WTC11 (cell line): ENCODE data around the gene CADM2. TPM values are rescaled to one million over a fixed set of nuclear protein-coding genes. Genes with fewer than 3 reads are reported as not detected.

Experiments used
- ATAC-seq: fragments of 200-7000 bp; cut with Tn5 transposase; 2 replicates; pipeline ENCODE4 v1.10.0; 2021; ENCODE audit warnings: mild to moderate bottlenecking, moderate library complexity
- CTCF ChIA-PET: fragments of 300-600 bp; sonication (Branson Sonifier 250); formaldehyde crosslinking; loops from one replicate; lab custom pipeline; 2021; ENCODE audit warnings: antibody characterized with exemption; lab: Charles Lee
- POLR2A ChIA-PET: fragments of 350-600 bp; sonication (Branson Sonifier 250); formaldehyde crosslinking; loops from one replicate; lab custom pipeline; 2021; ENCODE audit warnings: antibody characterized with exemption; lab: Charles Lee
- DNase-seq: peaks from one replicate; pipeline ENCODE4 v3.0.0; 2021; ENCODE audit warnings: low spot score
- H3K27ac Mint-ChIP-seq: 2 replicates; pipeline ENCODE4 v1.8.0; 2021; ENCODE audit warnings: mixed read lengths
- H3K27me3 Mint-ChIP-seq: 2 replicates; pipeline ENCODE4 v1.8.0; 2021; ENCODE audit warnings: low read depth, mild to moderate bottlenecking, moderate library complexity, mixed read lengths
- H3K36me3 Mint-ChIP-seq: 2 replicates; pipeline ENCODE4 v1.8.0; 2021; ENCODE audit warnings: mixed read lengths
- H3K4me1 Mint-ChIP-seq: 2 replicates; pipeline ENCODE4 v1.8.0; 2022; ENCODE audit warnings: mixed read lengths
- H3K4me3 Mint-ChIP-seq: 2 replicates; pipeline ENCODE4 v1.8.0; 2021; ENCODE audit warnings: mild to moderate bottlenecking, moderate library complexity, mixed read lengths
- H3K9me3 Mint-ChIP-seq: 2 replicates; pipeline ENCODE4 v1.8.0; 2021; ENCODE audit warnings: mixed read lengths
- CBFB ChIP-seq: sonication (generic); formaldehyde crosslinking; IDR thresholded peaks from 2 replicates; pipeline ENCODE4 v1.8.1; 2022; ENCODE audit warnings: mild to moderate bottlenecking, low read depth, missing genetic modification reagents
- FOXJ3 ChIP-seq: sonication (generic); formaldehyde crosslinking; IDR thresholded peaks from 2 replicates; pipeline ENCODE4 v1.9.0; 2021; ENCODE audit warnings: missing genetic modification reagents, mild to moderate bottlenecking, borderline replicate concordance
- FOXP1 ChIP-seq: sonication (generic); formaldehyde crosslinking; IDR thresholded peaks from 2 replicates; pipeline ENCODE4 v1.8.0; 2022; ENCODE audit warnings: missing genetic modification reagents, mild to moderate bottlenecking, moderate library complexity, borderline replicate concordance
- GABPB1 ChIP-seq: sonication (generic); formaldehyde crosslinking; IDR thresholded peaks from 2 replicates; pipeline ENCODE4 v1.8.1; 2023; ENCODE audit warnings: mild to moderate bottlenecking, missing genetic modification reagents
- IRF2 ChIP-seq: sonication (generic); formaldehyde crosslinking; IDR thresholded peaks from 2 replicates; pipeline ENCODE4 v1.8.0; 2022; ENCODE audit warnings: low read depth, missing genetic modification reagents, borderline replicate concordance
- JUN ChIP-seq: sonication (generic); formaldehyde crosslinking; IDR thresholded peaks from 2 replicates; pipeline ENCODE4 v1.8.0; 2023; ENCODE audit warnings: mild to moderate bottlenecking, missing genetic modification reagents
- NFATC4 ChIP-seq: fragments of 250-450 bp; sonication (Bioruptor Pico); IDR thresholded peaks from 2 replicates; pipeline ENCODE4 v1.9.0; 2021; ENCODE audit warnings: mild to moderate bottlenecking
- NR2C2 ChIP-seq: sonication (generic); formaldehyde crosslinking; IDR thresholded peaks from 2 replicates; pipeline ENCODE4 v1.8.0; 2022; ENCODE audit warnings: mild to moderate bottlenecking, missing genetic modification reagents
- SMAD3 ChIP-seq: sonication (generic); formaldehyde crosslinking; IDR thresholded peaks from 2 replicates; pipeline ENCODE4 v1.8.0; 2022; ENCODE audit warnings: missing genetic modification reagents, mild to moderate bottlenecking, borderline replicate concordance
- TCF7 ChIP-seq: sonication (generic); formaldehyde crosslinking; IDR thresholded peaks from 2 replicates; pipeline ENCODE4 v1.8.0; 2022; ENCODE audit warnings: mild to moderate bottlenecking, low read depth, missing genetic modification reagents, moderate library complexity
- ZBTB21 ChIP-seq: sonication (generic); formaldehyde crosslinking; IDR thresholded peaks from 2 replicates; pipeline ENCODE4 v1.8.1; 2023; ENCODE audit warnings: mild to moderate bottlenecking, missing genetic modification reagents, borderline replicate concordance
- ZNF138 ChIP-seq: sonication (generic); formaldehyde crosslinking; conservative IDR thresholded peaks from 2 replicates; pipeline ENCODE4 v1.8.1; 2022; ENCODE audit warnings: mild to moderate bottlenecking, moderate library complexity, missing genetic modification reagents
- ZNF263 ChIP-seq: sonication (generic); formaldehyde crosslinking; IDR thresholded peaks from 2 replicates; pipeline ENCODE4 v1.8.1; 2022; ENCODE audit warnings: low read depth, mild to moderate bottlenecking, moderate library complexity, missing genetic modification reagents
- ZNF671 ChIP-seq: fragments of 250-450 bp; sonication (Bioruptor Pico); IDR thresholded peaks from 2 replicates; pipeline ENCODE4 v1.8.0; 2021; ENCODE audit warnings: mild to moderate bottlenecking
- total RNA-seq: library from RNA; stranded (reverse); gene quantifications from 3 replicates; pipeline ENCODE4 v1.2.3, GENCODE V29; 2021
- TF ChIP-seq, protein P1 (sequence below): sonication (generic); formaldehyde crosslinking; IDR thresholded peaks from 2 replicates; pipeline ENCODE4 v1.8.0; 2022; ENCODE audit warnings: mild to moderate bottlenecking, missing genetic modification reagents
- TF ChIP-seq, protein P2 (sequence below): fragments of 250-450 bp; sonication (Bioruptor Pico); IDR thresholded peaks from 2 replicates; pipeline ENCODE4 v1.8.0; 2021; ENCODE audit warnings: mild to moderate bottlenecking
- TF ChIP-seq, protein P3 (sequence below): sonication (generic); formaldehyde crosslinking; IDR thresholded peaks from 2 replicates; pipeline ENCODE4 v1.8.1; 2022; ENCODE audit warnings: missing genetic modification reagents, borderline replicate concordance
- TF ChIP-seq, protein P4 (sequence below): sonication (generic); formaldehyde crosslinking; IDR thresholded peaks from 2 replicates; pipeline ENCODE4 v1.8.0; 2022; ENCODE audit warnings: missing genetic modification reagents
- TF ChIP-seq, protein P5 (sequence below): sonication (generic); formaldehyde crosslinking; IDR thresholded peaks from 2 replicates; pipeline ENCODE4 v1.8.1; 2022; ENCODE audit warnings: low read depth, missing genetic modification reagents, borderline replicate concordance
- TF ChIP-seq, protein P6 (sequence below): fragments of 250-450 bp; sonication (Bioruptor Pico); IDR thresholded peaks from 2 replicates; pipeline ENCODE4 v1.9.0; 2021; ENCODE audit warnings: mild to moderate bottlenecking

The CADM2 gene
- total RNA-seq, 1 experiment from 2014 or later = 18.8 TPM

DNA sequence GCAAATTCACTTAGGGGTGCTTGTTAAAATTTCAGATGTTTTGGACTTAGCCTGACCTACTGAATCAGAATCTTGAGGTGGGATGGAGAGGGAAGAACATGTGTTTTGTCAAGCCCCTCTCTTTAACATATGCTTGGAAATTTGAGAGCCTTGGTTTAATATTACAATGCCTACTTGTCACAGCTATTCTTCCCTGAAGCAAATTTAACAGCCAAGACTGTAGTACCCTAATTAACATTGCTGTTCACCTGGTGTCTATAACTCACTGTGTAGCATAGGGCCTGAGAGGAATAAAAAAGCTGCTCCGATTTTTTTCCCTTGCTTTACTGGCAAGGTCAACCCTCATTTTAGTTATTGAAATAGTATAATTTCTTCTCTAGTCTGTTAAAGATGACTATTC lies 880.1 kb downstream of the CADM2 start:
- Mint-ChIP-seq H3K4me3 (no peak overlapping the region), H3K27me3 (no peaks in the 10 kb centered on the region), H3K27ac (no peak overlapping the region), H3K36me3 (no peaks in the 10 kb centered on the region), H3K9me3 (no peaks in the 10 kb centered on the region), H3K4me1 (peaks cover 9% of the 10 kb centered on the region)
- ChIA-PET CTCF (no interaction called here), POLR2A (no interaction called here)
- peak; percentile 43; the same call in 1 of the 2 replicates for ATAC-seq
- DNase-seq = no peak
- TF ChIP-seq FOXP1 (CRISPR knock-in tag) (no peak), ZNF671 (CRISPR knock-in tag) (no peak), JUN (no peak), SMAD3 (CRISPR knock-in tag) (no peak), FOXJ3 (CRISPR knock-in tag) (no peak), GABPB1 (CRISPR knock-in tag) (no peak), ZNF263 (CRISPR knock-in tag) (no peak), NFATC4 (CRISPR knock-in tag) (no peak), ZNF138 (CRISPR knock-in tag) (no peak), NR2C2 (no peak), TCF7 (no peak), ZBTB21 (no peak), CBFB (no peak), IRF2 (CRISPR knock-in tag) (no peak)
- TF ChIP-seq, protein P1, sequence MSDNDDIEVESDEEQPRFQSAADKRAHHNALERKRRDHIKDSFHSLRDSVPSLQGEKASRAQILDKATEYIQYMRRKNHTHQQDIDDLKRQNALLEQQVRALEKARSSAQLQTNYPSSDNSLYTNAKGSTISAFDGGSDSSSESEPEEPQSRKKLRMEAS (CRISPR knock-in tag) = no peak
- TF ChIP-seq, protein P2, sequence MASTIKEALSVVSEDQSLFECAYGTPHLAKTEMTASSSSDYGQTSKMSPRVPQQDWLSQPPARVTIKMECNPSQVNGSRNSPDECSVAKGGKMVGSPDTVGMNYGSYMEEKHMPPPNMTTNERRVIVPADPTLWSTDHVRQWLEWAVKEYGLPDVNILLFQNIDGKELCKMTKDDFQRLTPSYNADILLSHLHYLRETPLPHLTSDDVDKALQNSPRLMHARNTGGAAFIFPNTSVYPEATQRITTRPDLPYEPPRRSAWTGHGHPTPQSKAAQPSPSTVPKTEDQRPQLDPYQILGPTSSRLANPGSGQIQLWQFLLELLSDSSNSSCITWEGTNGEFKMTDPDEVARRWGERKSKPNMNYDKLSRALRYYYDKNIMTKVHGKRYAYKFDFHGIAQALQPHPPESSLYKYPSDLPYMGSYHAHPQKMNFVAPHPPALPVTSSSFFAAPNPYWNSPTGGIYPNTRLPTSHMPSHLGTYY (CRISPR knock-in tag) = no peak
- TF ChIP-seq, protein P3, sequence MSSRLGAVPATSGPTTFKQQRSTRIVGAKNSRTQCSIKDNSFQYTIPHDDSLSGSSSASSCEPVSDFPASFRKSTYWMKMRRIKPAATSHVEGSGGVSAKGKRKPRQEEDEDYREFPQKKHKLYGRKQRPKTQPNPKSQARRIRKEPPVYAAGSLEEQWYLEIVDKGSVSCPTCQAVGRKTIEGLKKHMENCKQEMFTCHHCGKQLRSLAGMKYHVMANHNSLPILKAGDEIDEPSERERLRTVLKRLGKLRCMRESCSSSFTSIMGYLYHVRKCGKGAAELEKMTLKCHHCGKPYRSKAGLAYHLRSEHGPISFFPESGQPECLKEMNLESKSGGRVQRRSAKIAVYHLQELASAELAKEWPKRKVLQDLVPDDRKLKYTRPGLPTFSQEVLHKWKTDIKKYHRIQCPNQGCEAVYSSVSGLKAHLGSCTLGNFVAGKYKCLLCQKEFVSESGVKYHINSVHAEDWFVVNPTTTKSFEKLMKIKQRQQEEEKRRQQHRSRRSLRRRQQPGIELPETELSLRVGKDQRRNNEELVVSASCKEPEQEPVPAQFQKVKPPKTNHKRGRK (CRISPR knock-in tag) = no peak
- TF ChIP-seq, protein P4, sequence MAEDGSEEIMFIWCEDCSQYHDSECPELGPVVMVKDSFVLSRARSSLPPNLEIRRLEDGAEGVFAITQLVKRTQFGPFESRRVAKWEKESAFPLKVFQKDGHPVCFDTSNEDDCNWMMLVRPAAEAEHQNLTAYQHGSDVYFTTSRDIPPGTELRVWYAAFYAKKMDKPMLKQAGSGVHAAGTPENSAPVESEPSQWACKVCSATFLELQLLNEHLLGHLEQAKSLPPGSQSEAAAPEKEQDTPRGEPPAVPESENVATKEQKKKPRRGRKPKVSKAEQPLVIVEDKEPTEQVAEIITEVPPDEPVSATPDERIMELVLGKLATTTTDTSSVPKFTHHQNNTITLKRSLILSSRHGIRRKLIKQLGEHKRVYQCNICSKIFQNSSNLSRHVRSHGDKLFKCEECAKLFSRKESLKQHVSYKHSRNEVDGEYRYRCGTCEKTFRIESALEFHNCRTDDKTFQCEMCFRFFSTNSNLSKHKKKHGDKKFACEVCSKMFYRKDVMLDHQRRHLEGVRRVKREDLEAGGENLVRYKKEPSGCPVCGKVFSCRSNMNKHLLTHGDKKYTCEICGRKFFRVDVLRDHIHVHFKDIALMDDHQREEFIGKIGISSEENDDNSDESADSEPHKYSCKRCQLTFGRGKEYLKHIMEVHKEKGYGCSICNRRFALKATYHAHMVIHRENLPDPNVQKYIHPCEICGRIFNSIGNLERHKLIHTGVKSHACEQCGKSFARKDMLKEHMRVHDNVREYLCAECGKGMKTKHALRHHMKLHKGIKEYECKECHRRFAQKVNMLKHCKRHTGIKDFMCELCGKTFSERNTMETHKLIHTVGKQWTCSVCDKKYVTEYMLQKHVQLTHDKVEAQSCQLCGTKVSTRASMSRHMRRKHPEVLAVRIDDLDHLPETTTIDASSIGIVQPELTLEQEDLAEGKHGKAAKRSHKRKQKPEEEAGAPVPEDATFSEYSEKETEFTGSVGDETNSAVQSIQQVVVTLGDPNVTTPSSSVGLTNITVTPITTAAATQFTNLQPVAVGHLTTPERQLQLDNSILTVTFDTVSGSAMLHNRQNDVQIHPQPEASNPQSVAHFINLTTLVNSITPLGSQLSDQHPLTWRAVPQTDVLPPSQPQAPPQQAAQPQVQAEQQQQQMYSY (CRISPR knock-in tag) = no peak
- TF ChIP-seq, protein P5, sequence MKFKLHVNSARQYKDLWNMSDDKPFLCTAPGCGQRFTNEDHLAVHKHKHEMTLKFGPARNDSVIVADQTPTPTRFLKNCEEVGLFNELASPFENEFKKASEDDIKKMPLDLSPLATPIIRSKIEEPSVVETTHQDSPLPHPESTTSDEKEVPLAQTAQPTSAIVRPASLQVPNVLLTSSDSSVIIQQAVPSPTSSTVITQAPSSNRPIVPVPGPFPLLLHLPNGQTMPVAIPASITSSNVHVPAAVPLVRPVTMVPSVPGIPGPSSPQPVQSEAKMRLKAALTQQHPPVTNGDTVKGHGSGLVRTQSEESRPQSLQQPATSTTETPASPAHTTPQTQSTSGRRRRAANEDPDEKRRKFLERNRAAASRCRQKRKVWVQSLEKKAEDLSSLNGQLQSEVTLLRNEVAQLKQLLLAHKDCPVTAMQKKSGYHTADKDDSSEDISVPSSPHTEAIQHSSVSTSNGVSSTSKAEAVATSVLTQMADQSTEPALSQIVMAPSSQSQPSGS (CRISPR knock-in tag) = no peak
- TF ChIP-seq, protein P6, sequence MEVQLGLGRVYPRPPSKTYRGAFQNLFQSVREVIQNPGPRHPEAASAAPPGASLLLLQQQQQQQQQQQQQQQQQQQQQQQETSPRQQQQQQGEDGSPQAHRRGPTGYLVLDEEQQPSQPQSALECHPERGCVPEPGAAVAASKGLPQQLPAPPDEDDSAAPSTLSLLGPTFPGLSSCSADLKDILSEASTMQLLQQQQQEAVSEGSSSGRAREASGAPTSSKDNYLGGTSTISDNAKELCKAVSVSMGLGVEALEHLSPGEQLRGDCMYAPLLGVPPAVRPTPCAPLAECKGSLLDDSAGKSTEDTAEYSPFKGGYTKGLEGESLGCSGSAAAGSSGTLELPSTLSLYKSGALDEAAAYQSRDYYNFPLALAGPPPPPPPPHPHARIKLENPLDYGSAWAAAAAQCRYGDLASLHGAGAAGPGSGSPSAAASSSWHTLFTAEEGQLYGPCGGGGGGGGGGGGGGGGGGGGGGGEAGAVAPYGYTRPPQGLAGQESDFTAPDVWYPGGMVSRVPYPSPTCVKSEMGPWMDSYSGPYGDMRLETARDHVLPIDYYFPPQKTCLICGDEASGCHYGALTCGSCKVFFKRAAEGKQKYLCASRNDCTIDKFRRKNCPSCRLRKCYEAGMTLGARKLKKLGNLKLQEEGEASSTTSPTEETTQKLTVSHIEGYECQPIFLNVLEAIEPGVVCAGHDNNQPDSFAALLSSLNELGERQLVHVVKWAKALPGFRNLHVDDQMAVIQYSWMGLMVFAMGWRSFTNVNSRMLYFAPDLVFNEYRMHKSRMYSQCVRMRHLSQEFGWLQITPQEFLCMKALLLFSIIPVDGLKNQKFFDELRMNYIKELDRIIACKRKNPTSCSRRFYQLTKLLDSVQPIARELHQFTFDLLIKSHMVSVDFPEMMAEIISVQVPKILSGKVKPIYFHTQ (CRISPR knock-in tag) = no peak
